Amygdala (tissue), 56 donors: Measurements from ENCODE around the gene C20orf144.

Experiments used
- DNase-seq, 56 donors: peaks; one replicate each; lab custom pipeline; 2025; lab: John Stamatoyannopoulos, UW

Gene C20orf144

DNA sequence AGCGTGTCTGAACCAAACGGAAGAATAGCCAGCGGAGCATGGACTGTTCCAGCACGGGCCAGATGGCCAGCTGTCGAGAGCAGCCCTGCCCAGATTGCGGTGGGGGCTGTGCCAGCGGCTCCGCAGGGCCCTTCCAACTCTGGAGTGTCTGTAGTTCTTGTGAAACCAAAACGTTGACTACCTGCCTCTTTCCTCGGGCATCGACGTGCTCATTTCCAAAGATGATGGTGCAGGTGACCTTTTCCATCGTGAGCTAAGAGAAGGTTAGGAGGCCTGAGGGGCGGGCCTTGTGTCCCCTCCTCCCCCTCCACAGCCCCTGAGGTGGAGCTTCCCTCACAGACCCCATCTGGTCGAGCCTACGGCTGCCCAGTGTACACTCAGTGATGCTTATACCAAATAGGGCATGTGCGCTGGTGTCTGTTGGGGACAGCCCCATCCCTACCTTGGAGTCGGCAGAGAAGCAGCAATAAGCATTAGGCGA is 12.9 kb upstream of the C20orf144 start:
- peak in 25 of 56 donors; percentile 13 to 70 (median 31) for DNase-seq

DNA sequence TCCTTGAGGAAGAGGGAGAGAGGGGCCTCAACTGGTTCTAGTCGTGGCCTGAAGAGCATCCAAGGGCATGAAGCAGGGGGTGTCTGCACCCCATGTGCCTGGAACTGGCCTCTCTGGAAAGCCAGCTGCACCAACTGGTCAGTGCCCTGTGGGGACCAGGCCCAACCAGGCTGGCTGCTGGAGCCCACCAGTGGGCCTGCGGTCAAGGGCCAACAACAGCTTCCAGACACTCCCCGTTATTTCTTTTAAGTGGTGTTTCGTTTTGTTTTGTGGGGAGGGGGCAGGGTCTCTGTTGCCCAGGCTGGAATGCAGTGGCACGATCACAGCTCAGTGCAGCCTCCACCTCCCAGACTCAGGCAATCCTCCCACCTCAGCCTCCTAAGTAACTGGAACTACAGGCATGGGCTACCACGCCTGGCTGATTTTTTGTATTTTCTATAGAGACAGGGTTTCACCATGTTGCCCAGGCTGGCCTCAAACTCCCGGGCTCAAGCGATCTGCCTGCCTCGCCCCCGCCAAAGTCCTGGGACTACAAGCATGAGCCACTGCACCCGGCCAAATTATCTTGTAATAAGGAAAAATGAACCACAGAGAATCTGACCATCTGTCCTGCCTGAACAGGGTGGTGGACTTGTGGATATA is 11.9 kb upstream of the C20orf144 start:
- DNase-seq = no peak

DNA sequence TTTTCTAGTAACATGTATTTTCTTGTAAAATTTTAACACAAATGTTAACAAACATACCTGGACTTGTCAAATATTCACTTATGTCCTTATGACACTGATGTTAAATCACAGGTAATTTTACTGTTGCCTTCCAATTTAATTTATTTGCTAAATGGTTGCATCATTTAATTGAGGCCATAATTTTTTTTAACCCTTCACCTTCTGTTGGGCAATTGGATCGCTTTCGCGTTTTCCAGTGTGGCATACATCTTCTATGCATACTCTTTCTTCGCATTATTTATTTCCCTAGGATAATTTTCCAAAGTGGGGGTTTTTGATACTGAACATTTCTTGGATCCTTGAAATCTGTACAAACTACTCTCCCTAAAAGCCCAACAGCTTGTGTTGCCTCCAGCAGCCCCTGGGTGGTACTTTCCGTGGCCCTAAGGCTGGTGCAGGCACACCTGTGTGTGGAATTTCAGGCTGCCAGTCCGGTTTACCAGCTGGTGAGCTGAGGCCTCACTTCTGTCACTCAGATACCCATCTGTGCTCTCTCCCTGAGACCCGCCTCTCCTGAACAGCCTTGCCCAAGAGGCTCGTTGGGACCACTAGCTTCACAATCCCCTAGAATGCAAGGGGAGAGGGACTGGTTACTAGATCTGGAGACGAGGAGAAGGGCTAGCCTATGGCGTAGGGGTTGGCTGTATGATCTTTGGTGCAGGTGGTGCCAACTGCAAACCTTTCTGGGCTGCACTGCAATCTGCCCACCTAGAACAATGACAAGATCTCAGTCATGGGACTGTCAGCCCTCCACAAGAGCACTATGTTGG is 11.2 kb upstream of the C20orf144 start:
- no peak for DNase-seq

DNA sequence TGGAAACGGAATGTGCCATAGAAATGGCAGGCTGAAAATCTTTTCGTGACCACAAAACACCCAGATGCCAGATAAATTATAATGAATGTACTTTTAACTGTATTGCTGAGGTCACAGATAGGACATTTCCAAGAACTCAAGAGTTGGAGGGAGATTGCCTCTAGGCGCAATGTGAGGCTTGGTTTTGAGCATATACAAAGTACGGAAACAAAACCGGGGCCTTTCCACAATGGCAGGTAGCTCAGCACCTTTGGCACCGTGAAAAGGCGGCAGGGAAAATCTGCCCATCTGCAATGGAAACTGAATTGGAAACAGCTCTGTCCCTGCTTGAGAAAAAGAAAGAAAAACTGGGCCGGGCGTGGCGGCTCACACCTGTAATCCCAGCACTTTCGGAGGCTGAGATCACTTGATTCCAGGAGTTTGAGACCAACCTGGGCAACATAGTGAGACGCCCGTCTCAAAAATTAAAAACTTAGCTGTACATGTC is 10.5 kb upstream of the C20orf144 start:
- DNase-seq = no peak

DNA sequence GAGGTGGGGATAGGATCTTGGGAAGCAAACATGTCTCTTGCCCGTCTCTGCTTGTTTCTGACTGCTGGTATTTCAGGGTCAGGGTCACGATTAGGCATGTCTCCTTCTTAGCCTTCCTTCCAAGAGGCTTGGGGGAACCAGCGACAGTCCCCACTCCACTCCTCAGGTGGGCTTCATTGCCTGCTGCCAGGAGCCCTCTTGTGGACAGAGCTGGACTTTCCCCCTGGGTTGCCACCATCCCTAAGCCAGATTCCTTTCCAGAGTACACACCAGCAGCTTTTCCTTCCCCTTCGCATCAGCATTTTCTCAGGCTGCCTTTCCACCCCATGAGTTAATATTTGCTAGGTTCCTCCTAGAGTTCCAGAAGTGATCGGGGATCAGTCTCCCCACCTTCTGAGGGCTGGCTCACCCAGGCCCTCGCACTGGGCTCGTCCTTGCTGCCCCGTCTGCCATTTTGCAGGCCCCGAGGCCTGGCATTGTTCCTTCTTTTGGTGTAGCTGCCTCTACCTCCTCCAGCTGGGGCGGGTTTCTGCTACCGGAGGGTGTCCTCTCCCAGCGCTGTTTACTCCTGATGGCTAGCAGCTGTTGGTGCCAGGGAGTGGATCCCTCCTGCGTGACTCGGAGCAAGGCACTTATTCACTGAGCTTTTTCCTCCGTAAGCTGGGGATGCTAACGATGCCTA is 8.8 kb upstream of the C20orf144 start:
- DNase-seq = peak in 44 of 56 donors; percentile 16 to 80 (median 48)

DNA sequence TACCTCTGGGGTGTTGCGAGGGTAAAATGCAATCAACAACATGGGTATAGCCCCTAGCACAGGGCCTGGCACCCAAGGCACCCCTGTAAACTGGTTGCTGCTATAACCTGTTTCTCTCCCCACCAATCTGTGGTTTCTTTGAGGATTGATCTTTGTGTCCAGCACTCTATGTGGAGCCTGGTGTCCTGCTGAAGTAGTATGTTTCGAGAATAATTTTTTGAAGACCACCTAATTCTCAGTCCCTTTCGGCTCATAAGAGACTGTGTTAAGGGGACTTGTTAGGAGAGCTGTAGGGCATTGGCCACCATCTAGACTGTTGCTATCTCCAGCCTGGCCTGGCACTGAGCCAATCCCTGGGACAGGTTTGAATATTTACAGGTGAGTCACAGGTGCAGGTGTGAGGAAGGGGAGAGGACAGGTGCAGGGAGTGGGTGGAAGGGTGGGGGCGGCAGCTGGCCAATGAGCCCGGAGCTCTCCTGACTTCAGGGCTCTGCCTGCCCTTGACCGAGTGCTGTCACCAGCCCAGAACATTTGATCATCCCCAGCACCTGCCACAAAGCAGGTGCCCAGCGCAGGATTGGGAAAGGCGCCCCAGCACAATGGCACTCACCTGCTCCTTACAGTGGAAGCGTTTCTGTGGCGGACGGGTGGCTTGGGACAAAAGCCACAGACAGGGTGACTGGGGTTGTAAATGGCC is 8.1 kb upstream of the C20orf144 start:
- DNase-seq = peak in 3 of 56 donors; percentile 17 to 28 (median 23)

DNA sequence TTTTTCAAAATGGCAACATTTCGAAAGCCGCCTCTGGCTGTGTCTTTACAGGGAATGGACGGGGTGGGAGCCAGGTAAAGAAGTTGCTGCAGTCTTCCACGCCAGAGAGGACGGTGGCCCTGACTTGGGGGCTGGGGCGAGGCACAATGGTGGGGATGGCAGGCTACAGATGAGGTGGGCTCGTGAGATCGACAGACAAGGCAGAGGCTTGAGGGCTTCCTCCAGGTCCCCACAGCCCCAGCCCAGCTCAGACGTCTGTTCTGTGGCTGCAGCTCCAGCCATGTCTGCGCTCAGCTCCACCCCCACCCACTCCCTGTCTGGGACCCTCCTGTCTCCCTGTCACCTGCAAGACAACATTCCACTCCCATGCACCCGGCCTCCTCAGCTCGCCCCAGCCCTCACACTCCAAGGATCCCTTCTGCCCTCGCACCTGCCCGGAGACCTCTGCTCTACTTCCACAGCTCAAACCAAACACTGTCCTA is 7.4 kb upstream of the C20orf144 start:
- DNase-seq = no peak

DNA sequence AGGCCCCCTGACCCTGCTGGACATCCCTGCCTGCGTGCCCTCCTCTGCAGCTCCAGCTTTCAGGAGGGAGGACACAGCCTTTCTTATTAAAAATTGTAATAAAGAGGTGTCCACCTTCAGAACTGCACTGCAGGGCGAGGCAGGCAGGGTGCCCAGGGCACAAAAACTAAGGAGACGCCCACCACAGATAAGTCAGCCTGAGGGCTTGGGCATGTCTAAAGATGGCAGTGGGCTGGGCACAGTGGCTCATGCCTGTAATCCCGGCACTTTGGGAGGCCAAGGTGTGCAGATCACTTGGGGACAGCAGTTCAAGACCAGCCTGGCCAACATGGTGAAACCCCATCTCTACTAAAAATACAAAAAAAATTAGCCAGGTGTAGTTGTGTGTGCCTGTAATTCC is 7.0 kb upstream of the C20orf144 start:
- DNase-seq = no peak

DNA sequence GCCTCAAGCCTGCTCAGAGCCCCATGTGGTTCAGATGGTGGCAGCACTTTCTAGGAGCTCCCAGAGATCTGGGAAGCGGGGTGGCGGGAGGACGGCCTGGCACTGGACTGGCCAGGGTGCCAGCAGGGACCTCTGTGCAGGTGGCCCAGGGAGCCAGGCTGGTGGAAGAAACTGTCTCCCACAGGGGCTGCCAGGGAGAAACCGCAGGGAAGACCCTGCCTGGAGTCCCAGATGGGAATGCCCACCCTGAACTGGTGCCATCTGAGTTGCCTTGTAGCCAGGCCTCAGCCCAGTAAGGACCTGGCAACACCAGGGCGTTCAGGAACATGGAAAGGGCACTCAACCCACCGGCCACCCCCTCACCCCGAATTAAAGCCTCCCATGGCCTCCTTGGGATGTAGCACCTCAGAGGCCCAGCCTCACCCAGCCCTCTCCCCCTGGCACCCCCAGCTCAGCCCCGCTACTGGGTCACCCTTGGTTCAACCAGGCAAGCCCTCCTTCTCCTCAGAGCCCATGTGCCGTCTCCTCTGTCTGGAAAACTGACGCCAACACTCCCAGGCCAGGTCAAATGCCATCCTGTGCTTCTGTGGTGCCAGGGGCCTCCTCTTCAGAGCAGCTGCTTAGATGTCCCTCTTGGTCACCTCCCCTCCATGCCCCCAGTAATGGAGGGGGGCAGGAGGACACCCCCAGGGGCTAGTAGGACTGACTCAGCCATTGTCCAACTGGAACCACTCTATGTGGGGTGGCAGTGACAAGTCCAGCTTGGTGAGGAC is 5.9 kb upstream of the C20orf144 start:
- no peak for DNase-seq

DNA sequence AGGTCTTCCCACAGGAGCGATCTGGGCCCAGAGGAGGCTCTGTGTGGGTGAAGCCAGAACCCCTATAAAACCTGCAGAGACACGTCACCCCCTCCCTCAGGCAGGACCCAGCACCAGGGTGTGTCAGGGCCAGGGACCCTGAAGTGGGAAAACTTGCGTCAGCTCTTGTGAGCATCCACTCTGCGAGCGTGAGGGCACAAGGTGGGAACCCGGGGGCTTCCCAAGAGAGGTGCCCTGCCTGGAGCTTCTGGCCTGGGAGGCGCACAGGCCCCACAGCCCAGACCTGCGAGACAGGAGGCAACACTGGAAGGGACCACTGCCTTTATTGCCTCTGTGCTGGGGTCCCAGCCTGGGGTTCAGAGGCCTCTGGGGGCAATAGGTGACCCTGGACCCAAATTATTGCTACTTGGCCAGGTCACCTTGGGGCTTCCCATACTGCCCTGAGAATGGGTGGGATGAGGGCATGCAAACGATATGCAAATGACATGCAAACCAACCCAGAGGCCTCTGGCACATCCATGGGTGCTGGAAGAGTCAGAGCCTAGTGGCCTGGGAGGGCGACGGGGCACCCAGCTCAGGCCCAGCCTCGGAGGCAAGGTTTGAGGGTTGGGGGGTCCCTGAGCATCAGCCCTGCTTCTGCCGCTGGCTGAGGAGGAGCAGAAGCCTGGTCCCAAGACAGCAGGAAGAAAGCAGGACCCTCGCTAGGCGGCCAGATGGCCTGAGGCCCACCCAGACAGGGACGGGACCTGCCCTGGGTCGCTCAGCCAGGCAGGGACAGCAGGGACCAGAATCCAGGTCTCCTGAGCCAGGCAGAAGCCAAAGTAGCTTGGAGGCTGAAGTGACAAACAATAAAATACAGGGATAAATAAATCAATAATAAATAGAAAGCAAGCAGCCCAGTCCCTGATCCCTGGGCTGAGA is 5.1 kb upstream of the C20orf144 start:
- no peak for DNase-seq

DNA sequence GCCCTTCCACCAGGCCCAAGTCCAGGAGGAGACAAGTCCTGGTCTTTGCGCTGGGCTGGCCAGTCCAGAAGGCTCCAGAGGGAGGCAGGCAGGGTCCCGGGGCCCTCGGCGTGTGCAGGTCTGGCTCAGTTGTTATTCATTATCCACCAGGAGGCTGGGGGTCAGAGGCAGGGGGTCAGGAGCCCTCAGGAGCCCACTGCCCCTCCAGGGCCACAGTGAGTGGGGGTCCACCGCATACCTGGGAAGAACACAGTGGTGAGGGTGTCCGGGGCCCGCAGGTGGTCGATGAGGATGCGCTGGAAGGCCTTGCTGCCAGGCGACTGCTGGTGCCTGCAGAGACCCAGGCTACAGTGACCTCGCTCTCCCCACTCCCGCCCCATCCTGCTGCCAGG is 4.4 kb upstream of the C20orf144 start:
- DNase-seq = no peak

DNA sequence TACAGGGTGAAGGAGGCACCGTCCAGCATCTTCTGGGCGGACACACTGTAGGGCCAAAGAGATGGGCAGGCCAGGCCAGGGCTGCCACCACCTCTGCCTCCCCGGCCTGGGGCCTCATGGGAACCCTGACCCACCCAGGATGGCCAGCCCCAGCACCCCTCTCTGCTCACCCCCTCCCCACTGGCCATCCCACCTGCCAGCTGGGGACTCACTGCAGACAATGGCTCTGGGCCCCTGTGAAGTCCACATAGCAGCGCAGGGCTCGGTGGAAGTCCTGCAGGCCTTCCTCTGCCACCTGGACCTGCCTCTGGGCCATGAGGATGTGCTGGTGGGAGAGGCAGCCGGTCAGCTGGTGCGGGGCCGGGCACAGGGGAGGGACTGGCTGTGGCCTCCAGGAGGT is 3.6 kb upstream of the C20orf144 start:
- DNase-seq = no peak

DNA sequence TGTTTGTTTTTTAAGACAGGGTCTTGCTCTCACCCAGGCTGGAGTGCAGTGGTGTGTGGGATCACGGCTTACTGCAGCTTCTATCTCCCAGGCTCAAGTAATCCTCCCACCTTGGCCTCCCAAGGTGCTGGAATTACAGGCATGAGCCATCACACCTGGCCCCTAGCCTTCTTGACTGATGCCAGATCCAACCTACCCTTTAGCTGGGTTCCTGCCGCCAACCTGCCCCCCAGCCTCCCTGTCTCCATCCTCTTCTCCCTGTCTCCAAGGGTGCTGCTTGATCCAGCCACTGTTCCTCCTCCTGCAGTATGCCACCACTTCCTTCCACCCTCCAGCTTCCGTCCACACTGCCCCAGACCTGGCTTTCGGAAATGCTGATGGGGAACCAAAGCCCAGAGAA is 3.2 kb upstream of the C20orf144 start:
- no peak for DNase-seq

DNA sequence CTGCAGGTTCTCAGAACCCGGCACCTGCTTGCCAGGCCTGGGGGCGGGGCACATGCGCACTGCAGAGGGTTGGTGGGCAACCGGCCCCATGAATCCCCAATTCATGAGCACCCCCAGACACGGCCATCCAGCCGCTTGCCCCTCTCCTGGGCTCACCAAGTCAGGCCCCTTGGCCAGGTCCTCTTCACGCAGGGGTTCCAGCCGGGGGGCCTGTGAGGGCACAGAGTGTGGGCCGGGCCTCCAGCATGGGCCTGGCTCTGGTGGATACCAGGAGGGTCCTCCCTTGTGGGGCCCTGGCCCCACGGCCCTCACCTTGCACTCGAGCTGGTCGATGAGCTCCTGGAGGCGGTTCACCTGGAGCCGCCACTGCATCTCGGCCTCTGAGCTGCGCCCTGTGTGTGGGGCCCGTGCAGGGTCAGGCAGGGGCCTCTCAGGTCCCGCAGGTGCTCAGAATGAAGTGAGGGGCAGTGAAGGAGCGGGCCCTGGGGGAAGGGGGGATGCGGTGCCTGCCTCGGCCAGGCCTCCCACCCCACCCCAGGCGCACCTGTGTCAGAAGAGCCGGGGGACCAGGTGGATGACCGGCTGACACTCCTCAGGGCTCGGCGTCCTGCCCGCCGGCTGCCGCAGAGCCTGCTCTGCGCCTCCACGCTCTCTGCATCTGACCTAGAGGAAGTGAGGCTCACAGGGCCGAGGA is 2.6 kb upstream of the C20orf144 start:
- DNase-seq = no peak

DNA sequence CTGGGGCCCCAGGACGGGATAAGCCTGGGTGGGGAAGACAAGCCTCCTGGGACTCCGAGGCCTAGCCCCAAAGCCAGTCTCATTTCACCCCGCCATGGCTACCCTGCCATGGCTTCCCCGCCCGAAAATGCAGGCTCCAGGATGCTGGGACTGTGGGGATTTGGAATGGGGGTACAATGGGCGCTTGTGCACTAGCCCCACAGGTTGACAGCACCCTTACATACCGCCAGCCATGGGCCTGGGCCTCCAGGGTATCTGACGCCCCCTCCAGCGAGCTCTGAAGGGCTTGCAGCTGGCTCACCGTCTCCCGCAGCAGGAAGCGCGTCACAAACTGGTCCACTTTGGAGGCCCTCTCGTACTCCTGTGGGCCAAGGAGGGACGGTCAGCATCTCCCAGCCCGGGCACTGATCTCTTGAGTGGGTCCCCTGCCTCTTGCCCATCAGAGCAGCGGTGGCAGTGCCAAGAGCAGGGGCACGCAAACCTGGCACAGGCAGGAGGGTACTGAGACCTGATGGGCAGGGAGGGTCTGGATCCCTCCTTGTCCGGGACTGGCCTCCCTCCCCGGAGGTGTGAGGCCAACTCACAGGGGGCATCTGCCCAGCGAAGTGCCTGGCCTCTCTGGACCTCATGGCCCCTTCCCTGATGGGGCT is 2.0 kb upstream of the C20orf144 start:
- DNase-seq = no peak

DNA sequence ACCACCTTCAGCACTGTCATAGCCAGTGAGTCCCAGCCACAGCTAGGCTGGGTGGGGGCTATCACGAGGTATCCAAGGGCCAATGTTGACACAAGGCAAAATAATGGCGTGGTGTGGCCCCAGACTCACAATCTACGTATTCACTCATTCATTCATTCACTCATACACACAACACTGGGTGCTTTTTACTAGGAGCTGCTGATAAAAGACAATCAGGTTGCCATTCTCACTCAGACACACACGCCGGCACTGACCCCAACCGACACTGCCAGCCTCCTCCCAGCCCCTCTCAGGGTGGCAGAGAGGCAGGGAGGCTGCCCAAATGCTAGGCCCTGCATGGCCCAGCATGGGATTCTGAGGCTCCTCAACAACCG is 1.5 kb upstream of the C20orf144 start:
- no peak for DNase-seq
